Keratinocyte (primary cell): Measurements from ENCODE around the gene EXOC4.

Experiments used
- EZH2 ChIP-seq: IDR thresholded peaks from one replicate; pipeline ENCODE4 v1.6.1; 2012; ENCODE audit warnings: inconsistent platforms, mild to moderate bottlenecking, low read length, moderate library complexity
- TF ChIP-seq, protein P1 (sequence below), 3 experiments: IDR thresholded peaks in 1 of 3; conservative IDR thresholded peaks in 1 of 3; optimal IDR thresholded peaks in 1 of 3; 2 replicates in 2 of 3; 3 replicates in 1 of 3; pipeline versions ENCODE3 to v1.5.1; 2011; ENCODE audit warnings: low read length in 3 of 3, mild to moderate bottlenecking in 3 of 3, moderate library complexity in 2 of 3, control low read depth in 1 of 3, inconsistent platforms in 1 of 3; ENCODE audit not compliant: insufficient read depth in 2 of 3; ENCODE audit errors: extremely low read depth in 1 of 3

DNA sequence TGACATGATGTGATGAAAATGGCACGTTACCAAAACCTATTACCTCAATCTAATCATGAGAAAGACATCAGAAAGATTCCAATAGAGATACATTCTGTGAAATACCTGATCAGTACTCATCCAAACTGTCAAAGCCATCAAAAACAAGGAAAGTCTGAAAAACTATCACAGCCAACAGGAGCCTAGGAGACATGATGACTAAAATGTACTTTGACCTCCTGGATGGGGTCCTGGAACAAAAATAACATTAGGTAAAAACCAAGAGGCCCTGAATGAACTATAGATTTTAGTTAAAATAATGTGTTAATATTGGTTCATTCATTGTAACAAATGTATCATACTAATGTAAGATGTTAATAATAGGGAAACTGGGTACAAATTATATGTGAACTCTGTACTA is 760.4 kb downstream of the EXOC4 start:
- TF ChIP-seq, protein P1, sequence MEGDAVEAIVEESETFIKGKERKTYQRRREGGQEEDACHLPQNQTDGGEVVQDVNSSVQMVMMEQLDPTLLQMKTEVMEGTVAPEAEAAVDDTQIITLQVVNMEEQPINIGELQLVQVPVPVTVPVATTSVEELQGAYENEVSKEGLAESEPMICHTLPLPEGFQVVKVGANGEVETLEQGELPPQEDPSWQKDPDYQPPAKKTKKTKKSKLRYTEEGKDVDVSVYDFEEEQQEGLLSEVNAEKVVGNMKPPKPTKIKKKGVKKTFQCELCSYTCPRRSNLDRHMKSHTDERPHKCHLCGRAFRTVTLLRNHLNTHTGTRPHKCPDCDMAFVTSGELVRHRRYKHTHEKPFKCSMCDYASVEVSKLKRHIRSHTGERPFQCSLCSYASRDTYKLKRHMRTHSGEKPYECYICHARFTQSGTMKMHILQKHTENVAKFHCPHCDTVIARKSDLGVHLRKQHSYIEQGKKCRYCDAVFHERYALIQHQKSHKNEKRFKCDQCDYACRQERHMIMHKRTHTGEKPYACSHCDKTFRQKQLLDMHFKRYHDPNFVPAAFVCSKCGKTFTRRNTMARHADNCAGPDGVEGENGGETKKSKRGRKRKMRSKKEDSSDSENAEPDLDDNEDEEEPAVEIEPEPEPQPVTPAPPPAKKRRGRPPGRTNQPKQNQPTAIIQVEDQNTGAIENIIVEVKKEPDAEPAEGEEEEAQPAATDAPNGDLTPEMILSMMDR (optimal IDR thresholded peaks at IDR 0.05 in 1 of 3, IDR thresholded peaks at IDR 0.05 in 1 of 3, conservative IDR thresholded peaks at IDR 0.05 in 1 of 3; ENCODE audit: extremely low read depth in 1 of 3, insufficient read depth in 2 of 3, low read length in 3 of 3) = no peak
- TF ChIP-seq EZH2 = no peak
